GM10266 (cell line): ENCODE measurements around the gene PRMT9.

Experiments used
- DNase-seq: peaks from one replicate; pipeline ENCODE4 v3.0.0; 2012; ENCODE audit errors: extremely low spot score
- CTCF ChIP-seq: IDR thresholded peaks from 2 replicates; pipeline ENCODE4 v1.5.1; 2012; ENCODE audit warnings: mild to moderate bottlenecking, low read depth; ENCODE audit not compliant: control insufficient read depth, insufficient read depth; ENCODE audit errors: missing control alignments

Gene PRMT9

DNA sequence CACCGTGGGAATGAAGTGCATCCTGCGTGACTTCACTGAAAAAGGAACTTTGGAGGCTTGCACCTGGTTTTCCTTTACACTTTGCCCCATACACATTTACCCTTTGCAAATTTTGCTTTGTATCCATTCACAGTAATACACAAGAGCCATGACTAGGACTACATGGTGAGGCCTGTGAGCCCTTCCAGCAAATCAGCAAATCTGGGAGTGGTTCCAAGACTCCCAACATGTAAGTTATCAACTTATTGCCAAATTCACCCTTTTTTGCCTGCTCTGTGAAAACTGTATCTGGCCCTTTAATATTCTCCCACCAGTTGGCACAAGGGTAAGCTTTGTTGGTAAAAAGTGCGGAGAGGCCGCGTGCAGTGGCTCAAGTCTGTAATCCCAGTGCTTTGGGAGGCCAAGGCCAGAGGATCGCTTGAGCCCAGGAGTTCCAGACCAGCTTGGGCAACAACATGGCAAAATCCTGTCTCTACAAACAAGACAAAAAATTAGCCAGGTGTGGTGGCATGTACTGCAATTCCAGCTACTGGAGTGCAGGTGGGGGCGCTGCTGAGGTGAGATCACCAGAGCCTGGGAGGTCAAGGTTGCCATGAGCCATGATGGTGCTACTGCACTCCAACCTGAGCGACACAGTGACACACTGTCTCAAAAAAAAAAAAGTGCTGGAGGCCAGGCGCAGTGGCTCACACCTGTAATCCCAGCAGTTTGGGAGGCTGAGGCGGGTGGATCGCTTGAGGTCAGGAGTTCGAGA is 5.0 kb downstream of the PRMT9 start:
- peak; percentile 29 for TF ChIP-seq CTCF
- no peak for DNase-seq

GRCh38 chr4:147678106-147678505 is 5.9 kb downstream of the PRMT9 start:
- no peak for DNase-seq
- TF ChIP-seq CTCF = no peak

DNA sequence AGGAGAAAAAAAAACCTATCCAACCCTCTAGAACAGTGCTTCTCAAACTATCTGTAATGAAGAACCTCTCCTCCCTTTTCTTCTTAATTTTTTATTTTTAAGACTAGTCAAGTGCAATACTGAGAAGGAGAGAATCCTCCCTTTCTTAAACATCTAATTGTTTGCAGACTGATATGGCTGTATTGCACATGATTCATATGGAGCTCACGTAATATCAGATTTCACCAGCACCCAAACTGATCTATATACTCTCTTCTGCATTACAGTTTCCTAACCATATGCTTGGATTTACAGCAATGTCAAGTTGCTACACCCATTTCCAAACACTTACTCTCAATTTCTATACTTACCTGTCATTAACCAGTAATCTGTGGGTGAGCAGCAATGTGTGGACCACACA is 9.5 kb downstream of the PRMT9 start:
- DNase-seq = no peak
- no peak for TF ChIP-seq CTCF

GRCh38 chr4:147674073-147674472 is 9.9 kb downstream of the PRMT9 start:
- no peak for DNase-seq

GRCh38 chr4:147658501-147658900 is 25.5 kb downstream of the PRMT9 start:
- no peak for TF ChIP-seq CTCF
- DNase-seq = no peak

More at GRCh38 chr4:147674073-147674472, 9.9 kb downstream of the PRMT9 start:
- no peak for TF ChIP-seq CTCF

GRCh38 chr4:147655639-147656038 is 28.3 kb downstream of the PRMT9 start:
- DNase-seq = no peak
- no peak for TF ChIP-seq CTCF

GRCh38 chr4:147651563-147651962 is 32.4 kb downstream of the PRMT9 start:
- TF ChIP-seq CTCF = no peak
- DNase-seq = no peak
